GM10248 (cell line): ENCODE measurements around the gene WDR27.

Experiments used
- CTCF ChIA-PET: fragments of 300-600 bp; sonication (Branson Sonifier 250); formaldehyde crosslinking; extraction: SDS; loops from one replicate; lab custom pipeline; 2021; ENCODE audit warnings: antibody characterized with exemption; lab: Yijun Ruan, JAX
- POLR2A ChIA-PET: fragments of 350-650 bp; sonication (Branson Sonifier 250); formaldehyde crosslinking; extraction: SDS; loops from one replicate; lab custom pipeline; 2020; ENCODE audit warnings: antibody characterized with exemption; lab: Yijun Ruan, JAX
- DNase-seq: peaks from one replicate; pipeline ENCODE4 v3.0.0; 2012; ENCODE audit errors: extremely low spot score
- TF ChIP-seq, protein P1 (sequence below): IDR thresholded peaks from 2 replicates; pipeline ENCODE4 v1.5.1; 2012; ENCODE audit warnings: mild to moderate bottlenecking, low read depth; ENCODE audit errors: extremely low read depth, missing control alignments, control extremely low read depth

WDR27 gene

GRCh38 chr6:169494038-169494437 lies 207.8 kb downstream of the WDR27 start:
- TF ChIP-seq, protein P1, sequence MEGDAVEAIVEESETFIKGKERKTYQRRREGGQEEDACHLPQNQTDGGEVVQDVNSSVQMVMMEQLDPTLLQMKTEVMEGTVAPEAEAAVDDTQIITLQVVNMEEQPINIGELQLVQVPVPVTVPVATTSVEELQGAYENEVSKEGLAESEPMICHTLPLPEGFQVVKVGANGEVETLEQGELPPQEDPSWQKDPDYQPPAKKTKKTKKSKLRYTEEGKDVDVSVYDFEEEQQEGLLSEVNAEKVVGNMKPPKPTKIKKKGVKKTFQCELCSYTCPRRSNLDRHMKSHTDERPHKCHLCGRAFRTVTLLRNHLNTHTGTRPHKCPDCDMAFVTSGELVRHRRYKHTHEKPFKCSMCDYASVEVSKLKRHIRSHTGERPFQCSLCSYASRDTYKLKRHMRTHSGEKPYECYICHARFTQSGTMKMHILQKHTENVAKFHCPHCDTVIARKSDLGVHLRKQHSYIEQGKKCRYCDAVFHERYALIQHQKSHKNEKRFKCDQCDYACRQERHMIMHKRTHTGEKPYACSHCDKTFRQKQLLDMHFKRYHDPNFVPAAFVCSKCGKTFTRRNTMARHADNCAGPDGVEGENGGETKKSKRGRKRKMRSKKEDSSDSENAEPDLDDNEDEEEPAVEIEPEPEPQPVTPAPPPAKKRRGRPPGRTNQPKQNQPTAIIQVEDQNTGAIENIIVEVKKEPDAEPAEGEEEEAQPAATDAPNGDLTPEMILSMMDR: no peak
- no peak for DNase-seq
- POLR2A ChIA-PET: no interaction called here
- CTCF ChIA-PET: no interaction called here

DNA sequence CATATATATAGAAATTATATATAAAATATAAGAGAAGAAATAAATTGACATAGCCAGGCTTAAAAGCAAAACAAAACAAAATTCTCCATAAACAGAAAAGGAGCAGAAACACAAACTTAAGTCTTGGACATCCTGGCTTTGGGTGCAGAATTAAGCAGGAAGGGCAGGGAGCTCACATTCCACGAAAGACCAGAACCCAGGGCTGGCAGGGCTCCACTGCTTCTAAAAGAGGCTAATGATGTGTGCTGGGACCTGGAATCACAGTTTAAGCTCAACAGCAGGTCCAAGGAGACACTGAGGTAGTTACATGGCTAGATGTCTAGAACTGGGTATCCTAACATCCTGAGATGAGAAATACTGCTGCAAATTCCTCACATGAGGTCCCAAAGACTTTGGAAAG lies 210.3 kb downstream of the WDR27 start:
- ChIA-PET POLR2A (no interaction called here), CTCF (no interaction called here)
- TF ChIP-seq, protein P1: no peak
- DNase-seq: no peak

DNA sequence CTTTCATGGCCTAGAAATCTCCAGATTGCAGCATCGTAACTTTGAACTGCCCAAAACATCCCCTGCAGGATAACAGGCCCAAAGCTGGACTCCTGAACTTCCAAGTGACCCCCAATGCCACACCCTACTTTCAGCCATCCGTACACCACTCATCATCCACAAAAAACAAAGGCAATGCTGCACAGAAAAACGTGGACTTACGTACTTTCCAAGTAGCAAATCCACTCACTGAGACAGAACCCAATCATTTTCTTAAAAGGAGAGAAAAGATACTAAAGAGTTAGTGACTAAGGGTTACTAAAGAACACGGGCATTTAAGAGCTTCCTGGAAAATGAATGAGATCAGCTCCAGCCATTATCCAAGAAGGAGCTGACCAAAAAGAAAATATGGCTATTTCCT lies 211.0 kb downstream of the WDR27 start:
- DNase-seq: no peak
- CTCF ChIA-PET: no interaction called here
- TF ChIP-seq, protein P1: no peak
- POLR2A ChIA-PET: no interaction called here

DNA sequence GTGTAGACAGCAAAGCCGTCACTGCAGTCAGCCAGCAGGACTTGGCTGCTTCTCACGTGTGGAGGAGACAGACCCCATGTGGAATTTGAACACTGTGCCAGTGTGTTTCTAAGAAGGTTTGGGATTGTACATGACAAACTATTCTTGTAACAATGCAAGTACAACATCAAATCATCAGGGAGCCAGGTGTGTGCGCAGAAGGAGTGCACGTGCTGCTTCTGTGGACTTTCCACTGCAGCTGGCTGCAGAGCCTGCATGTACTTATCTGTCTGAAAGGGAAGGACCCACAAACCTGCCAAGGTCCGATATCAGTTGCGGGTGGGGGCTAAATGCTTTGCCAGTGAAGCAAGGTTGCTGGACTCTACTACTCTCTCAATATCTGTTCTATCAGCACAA lies 211.6 kb downstream of the WDR27 start:
- TF ChIP-seq, protein P1: no peak
- no peak for DNase-seq
- POLR2A ChIA-PET: no interaction called here
- CTCF ChIA-PET: no interaction called here

- ChIA-PET POLR2A (no interaction called here), CTCF (no interaction called here)
- DNase-seq: no peak
- TF ChIP-seq, protein P1: no peak
These were observed 212.1 kb downstream of the WDR27 start for GRCh38 chr6:169489563-169490245.

DNA sequence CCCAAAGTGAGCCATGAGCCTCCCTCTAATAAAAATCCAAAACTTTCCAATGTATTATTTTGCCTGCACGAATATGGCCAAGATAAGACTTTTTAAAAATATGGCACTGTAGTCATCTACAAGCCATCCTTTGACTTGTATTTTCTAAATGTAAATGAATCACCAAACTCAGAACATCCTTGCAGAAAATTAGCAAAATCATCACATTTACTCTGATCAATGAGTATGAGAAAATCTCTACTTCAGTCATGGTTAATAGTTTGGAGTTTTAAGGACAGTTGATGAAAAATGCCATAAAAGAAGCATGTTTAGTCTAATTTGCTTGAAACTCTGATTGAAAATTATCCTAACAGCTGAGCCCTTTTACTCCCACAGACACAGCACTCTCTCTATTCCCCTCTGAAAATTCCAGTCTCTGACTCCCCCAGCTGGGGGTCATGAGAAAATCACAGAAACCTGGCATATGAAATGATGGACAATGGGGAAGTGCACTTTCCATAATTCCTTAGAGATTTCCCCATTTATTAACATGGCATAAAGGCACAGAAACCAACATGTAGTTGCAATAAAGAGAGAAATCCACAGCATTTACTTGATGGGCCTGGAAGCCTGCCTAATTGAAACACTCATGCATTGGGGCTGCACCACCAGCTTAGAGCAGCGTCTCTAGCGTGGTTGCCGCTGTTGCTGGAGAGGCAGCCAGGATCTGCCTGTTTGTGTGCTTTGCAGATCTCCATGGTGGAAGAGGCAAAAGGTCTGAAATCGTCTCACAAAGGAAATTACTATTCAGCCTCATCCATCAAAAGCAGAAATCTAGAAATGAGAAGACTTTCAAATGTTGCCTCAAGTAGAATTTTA lies 214.0 kb downstream of the WDR27 start:
- ChIA-PET CTCF (no interaction called here), POLR2A (no interaction called here)
- TF ChIP-seq, protein P1: no peak
- DNase-seq: no peak
